IPS DF 19.7 (cell line): ENCODE measurements around the gene LRFN3.
A peak's percentile ranks its signal among the peaks of the same experiment; 100 is the strongest.
"Not testable (repeated sequence)": the region's sequence is repeated elsewhere in the genome, so short reads cannot be mapped to it uniquely, and the experiment has no call there.

Experiments
- DNase-seq: peaks from one replicate; pipeline ENCODE4 v3.0.0-alpha.2; 2013; ENCODE audit warnings: low read depth, low spot score

LRFN3 gene

DNA sequence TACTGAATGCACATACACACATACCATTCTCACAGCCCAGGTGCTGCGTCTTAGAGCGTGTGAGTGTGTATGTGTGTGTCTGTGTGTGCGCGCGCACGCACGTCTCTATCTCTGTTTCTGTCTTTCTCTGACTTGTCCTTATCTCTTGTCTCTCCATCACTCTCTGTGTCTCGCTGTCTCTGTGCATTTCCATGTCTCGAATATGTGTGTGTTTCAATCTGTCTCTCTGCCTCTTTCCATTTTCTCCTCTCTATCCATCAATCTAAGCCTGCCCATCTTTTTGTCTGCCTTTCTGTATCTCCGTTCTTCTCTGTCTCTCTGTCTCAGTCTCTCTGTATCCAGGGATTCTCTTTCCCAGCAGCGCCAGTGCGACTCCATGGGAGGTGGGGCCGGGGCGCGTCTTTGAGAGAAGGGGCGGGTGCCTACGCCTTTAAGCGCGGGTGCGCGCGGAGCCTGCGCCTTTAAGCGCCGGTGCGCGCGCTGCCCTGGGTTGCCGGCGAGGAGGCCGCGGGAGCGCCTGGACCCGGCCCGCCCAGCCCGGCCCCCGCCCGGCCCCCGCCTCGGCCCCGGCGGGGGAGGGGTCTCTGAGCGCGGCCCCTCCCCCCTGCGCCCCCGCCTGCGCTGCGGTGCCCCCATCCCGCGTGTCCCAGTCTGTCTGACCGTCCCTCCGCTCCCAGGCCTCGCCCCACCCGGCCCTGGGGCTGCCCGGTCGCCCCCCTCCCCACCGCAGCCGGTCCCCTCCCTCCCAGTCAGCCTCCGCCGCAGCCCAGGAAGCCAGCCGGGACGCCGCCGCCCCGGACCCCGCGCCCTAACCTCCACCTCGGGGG, at the start of gene LRFN3:
LRFN3 (plus strand) TSS at position 464 of the 827 bp plus-strand sequence. CDS start 3,052 bp downstream, outside the sequence.
- DNase-seq: no peak

- DNase-seq: no peak
Observed at GRCh38 chr19:35887197-35887596, 49.0 kb upstream of the LRFN3 start.

GRCh38 chr19:35888398-35888797, 47.8 kb upstream of the LRFN3 start:
- DNase-seq: no peak

GRCh38 chr19:35889370-35890112, 46.6 kb upstream of the LRFN3 start:
- no peak for DNase-seq

GRCh38 chr19:35890113-35890650, 46.0 kb upstream of the LRFN3 start:
- no peak for DNase-seq

- not testable (repeated sequence) for DNase-seq
Observed at GRCh38 chr19:35891819-35892218, 44.4 kb upstream of the LRFN3 start.

DNA sequence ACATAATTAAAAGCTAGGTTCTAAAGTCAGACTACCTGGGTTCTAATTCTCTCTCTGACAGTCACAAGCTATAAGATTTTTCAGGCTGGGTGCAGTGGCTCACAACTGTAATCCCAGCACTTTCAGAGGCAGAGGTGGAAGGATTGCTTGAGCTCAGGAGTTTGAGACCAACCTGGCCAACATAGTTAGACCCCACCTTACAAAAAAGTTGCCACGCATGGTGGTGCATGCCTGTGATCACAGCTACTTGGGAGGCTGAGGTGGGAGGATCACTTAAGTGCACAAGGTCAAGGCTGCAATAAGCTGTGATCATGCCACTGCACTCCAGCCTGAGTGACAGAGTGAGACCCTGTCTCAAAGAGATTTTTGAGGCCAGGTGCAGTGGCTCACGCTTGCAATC, 41.8 kb upstream of the LRFN3 start:
- DNase-seq: no peak

DNA sequence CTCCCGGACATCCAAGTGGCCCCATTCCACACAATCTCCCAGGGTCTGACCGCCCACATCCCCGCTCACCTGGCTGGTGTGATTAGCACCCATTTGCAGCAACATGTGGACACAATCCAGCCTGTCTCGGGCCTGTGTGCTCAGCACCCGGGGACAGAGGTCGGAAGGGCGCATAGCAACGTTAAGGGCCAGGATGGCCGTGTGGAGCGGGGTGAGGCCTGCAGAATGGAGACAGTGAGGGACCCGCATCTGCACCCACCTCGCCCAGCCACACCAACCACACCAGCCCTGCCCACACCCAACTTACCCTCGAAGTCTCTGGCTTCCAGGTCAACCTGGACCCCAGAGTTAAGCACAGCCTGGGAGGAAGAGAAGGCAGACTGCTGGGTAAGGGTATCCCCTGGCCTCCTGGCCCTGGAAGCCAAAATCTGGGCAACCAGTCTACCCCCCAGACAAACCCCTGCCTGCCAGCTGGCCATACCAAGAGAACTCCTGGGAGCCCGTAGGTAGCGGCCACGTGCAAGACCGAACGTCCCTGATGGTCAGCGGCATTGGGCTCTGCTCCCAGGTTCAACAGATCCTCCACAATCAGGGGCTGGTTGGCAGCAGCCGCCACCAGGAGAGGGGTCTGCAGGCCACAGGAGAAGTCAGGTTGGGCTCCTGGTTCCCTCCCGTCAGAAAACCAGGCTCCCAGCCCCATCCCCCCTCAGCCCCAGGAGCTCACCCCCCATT, 40.1 kb upstream of the LRFN3 start:
- DNase-seq: no peak

GRCh38 chr19:35896643-35897040, 39.5 kb upstream of the LRFN3 start:
- DNase-seq: no peak

DNA sequence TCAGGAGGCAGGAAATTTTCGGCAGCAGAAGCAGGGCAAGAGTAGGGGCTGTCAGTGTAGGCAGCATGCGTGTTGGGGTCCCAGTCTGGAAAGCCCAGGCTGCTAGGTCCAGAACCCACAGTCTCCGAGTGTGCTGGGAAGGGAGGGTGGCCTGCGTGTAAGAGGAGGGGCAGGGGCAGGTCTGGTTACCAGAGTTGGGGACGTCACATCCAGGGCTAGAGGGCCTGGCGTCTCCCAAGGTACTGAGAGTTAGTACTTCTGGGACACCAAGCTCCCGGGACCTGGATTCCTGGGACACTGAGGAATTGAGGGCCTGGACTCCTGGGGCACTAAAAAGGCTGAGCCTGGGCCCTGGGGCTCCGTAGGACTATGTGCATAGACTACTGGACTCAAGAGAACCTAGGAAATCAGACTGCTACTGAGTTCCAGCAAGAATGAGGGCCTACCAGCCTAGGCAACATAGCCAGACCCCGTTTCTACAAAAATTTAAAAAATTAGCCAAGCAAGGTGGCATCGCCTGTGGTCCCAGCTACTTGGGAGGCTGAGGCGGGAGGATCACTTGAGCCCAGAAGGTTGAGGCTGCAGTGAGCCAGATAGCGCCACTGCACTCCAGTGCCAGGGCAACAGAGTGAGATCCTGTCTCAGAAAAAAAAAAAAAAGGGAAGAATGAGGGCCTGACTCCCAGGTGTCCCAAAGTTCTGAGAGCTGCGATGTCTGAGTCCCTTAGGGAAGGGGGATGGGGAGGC, 38.3 kb upstream of the LRFN3 start:
- no peak for DNase-seq

- no peak for DNase-seq
Observed at GRCh38 chr19:35898499-35898809, 37.7 kb upstream of the LRFN3 start.

GRCh38 chr19:35899547-35900214, 36.5 kb upstream of the LRFN3 start:
- no peak for DNase-seq

- no peak for DNase-seq
Observed at GRCh38 chr19:35901055-35901644, 35.0 kb upstream of the LRFN3 start.

- DNase-seq: no peak
Observed at GRCh38 chr19:35901854-35902661, 34.1 kb upstream of the LRFN3 start, which contains the start of gene HCST. HCST (plus strand) TSS chr19:35902529; CDS start chr19:35902594, 65 bp downstream.

GRCh38 chr19:35902870-35903475, 33.2 kb upstream of the LRFN3 start:
- no peak for DNase-seq

GRCh38 chr19:35903550-35904179, 32.5 kb upstream of the LRFN3 start:
- peak; percentile 67 for DNase-seq

DNA sequence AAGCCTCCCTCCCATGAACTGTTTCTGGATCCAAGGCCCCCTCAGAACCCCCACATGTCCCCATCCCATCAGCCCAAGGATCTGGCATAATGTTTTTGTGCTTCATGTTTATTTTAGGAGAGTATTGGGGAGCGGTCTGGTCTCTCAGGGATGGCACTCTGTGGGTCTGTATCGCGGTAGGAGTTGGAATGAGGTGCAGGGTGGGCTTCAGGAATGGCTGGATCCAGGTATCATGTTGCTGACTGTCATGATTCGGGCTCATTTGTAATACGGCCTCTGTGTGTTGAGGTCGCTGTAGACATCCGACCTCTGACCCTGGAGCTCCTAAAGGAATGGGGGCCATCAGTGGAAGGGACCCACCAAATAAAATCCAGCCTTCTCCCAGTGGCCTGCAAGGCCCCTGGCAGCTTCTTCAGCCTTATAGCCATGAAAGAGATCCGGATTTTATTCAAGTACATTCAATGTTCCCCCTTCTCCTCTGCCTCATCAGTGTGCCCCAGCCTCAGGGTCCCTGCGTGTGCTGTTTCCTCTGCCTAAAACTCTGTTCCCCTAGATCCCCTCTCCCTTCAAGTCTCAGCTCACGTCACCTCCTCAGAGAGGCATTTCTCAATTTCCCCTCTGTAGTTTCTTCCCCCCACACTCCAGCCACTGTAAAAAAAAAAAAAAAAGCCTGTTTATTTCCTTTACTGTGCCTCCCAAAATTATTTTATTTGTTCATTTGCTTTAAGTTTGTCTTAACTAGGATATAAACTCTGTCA, 31.7 kb upstream of the LRFN3 start:
- no peak for DNase-seq
